ENCODE data around the gene USP1. TPM values are rescaled to one million over a fixed set of nuclear protein-coding genes. Genes with fewer than 3 reads are reported as not detected.

Gene USP1, protein sequence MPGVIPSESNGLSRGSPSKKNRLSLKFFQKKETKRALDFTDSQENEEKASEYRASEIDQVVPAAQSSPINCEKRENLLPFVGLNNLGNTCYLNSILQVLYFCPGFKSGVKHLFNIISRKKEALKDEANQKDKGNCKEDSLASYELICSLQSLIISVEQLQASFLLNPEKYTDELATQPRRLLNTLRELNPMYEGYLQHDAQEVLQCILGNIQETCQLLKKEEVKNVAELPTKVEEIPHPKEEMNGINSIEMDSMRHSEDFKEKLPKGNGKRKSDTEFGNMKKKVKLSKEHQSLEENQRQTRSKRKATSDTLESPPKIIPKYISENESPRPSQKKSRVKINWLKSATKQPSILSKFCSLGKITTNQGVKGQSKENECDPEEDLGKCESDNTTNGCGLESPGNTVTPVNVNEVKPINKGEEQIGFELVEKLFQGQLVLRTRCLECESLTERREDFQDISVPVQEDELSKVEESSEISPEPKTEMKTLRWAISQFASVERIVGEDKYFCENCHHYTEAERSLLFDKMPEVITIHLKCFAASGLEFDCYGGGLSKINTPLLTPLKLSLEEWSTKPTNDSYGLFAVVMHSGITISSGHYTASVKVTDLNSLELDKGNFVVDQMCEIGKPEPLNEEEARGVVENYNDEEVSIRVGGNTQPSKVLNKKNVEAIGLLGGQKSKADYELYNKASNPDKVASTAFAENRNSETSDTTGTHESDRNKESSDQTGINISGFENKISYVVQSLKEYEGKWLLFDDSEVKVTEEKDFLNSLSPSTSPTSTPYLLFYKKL
- total RNA-seq (2014; rRNA removed; shearing (Covaris generic)), result 56.0 and 57.8 TPM in 2 replicates

DNA sequence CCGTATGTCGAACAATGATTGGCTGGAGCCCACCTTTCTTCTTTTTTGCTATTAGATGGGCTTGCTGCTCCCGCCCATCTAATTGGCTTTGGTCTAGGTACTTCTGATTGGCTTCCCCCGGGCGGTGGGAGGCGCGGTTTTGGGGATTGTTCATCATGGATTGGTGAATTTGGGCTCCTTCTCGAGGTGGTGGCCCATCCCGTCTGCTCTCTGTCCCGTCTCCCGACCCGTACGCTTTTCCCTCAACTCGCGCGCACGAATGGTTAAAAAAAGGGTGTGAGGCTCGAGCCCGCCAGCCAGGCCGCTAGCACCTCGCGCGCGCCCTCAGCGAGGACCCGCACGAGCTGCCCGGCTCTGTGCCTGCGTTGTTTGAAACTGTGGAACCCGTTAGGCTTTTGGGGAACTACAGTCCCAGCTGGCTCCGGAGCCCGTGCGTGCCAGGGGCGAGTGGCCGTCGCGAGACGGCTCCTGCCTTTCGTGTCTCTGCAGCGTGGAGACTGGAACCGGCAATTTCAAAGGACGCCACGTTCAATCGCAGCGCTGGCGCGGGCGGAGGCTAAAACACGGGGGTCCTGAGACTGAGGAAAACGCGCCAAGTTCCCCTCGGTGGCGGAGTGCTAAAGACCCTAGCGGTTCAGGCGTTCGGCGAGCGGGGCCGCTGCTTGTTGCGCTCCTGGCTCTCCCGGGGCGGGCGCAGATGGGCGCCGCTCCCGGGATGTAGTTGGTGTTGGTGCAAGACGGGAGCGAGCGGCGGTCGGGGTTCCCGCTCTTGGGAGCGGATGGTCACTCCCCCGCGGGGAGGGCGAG is at the start of gene USP1:
Gene USP1, plus strand, starts transcription at position 584 of the 807 bp plus-strand sequence. CDS start 2,819 bp downstream, outside the sequence.

Other genes with a start within 250 kb of the USP1 start
- gene L1TD1, start 242.2 kb upstream of the USP1 start, total RNA-seq (2014; rRNA removed; shearing (Covaris generic)), result not detected in 2 replicates
- gene KANK4, start 117.6 kb upstream of the USP1 start, total RNA-seq (2014; rRNA removed; shearing (Covaris generic)), result not detected in 2 replicates
- not detected in 2 replicates for gene ANGPTL3, start 160.5 kb downstream of the USP1 start, total RNA-seq (2014; rRNA removed; shearing (Covaris generic))